Fibroblast of lung (primary cell): ENCODE results near the gene SLC35G1. TPM values are rescaled to one million over a fixed set of nuclear protein-coding genes. Genes with fewer than 3 reads are reported as not detected.

ENCODE experiments used
- DNase-seq, 2 donors: peaks; one replicate each; pipeline versions ENCODE4 v3.0.0 to v3.0.0-alpha.2; 2010; ENCODE audit warnings: low read depth in 2 of 2
- H2AFZ ChIP-seq: 2 replicates; pipeline ENCODE4 v1.5.1; 2012; ENCODE audit warnings: low read length, control low read depth, inconsistent platforms
- H3K27ac ChIP-seq: 2 replicates; pipeline ENCODE4 v1.5.1; 2011; ENCODE audit warnings: low read length, control low read depth; ENCODE audit not compliant: insufficient read depth
- H3K27me3 ChIP-seq: 2 replicates; pipeline ENCODE4 v1.5.1; 2011; ENCODE audit warnings: mild to moderate bottlenecking, low read length; ENCODE audit not compliant: control insufficient read depth, insufficient read depth
- H3K36me3 ChIP-seq: 2 replicates; pipeline ENCODE4 v1.5.1; 2011; ENCODE audit warnings: low read length; ENCODE audit not compliant: control insufficient read depth, insufficient read depth
- H3K4me1 ChIP-seq: 2 replicates; pipeline ENCODE4 v1.5.1; 2011; ENCODE audit warnings: low read length; ENCODE audit not compliant: control insufficient read depth, insufficient read depth; ENCODE audit errors: extremely low read depth
- H3K4me2 ChIP-seq: 2 replicates; pipeline ENCODE4 v1.5.1; 2011; ENCODE audit warnings: low read length, control low read depth; ENCODE audit not compliant: insufficient read depth; ENCODE audit errors: extremely low read depth
- H3K4me3 ChIP-seq, 4 experiments: fragments of 200-600 bp in 1 of 4; sonication (generic) in 1 of 4; replicated peaks in 1 of 4; 2 replicates each; pipeline ENCODE4 v1.5.1; 2011 to 2016; ENCODE audit warnings: low read length in 4 of 4, low read depth in 3 of 4, mild to moderate bottlenecking in 3 of 4, control low read depth in 2 of 4, inconsistent platforms in 1 of 4, mixed read lengths in 1 of 4; ENCODE audit not compliant: insufficient read depth in 1 of 4; ENCODE audit errors: control extremely low read depth in 1 of 4
- H3K79me2 ChIP-seq: 2 replicates; pipeline ENCODE4 v1.5.1; 2012; ENCODE audit warnings: mild to moderate bottlenecking, low read length, inconsistent platforms; ENCODE audit not compliant: control insufficient read depth, insufficient read depth
- H3K9ac ChIP-seq: 2 replicates; pipeline ENCODE4 v1.5.1; 2011; ENCODE audit warnings: mild to moderate bottlenecking, low read length, control low read depth; ENCODE audit not compliant: insufficient read depth
- H3K9me3 ChIP-seq: 2 replicates; pipeline ENCODE4 v1.5.1; 2012; ENCODE audit warnings: low read depth, low read length; ENCODE audit not compliant: control insufficient read depth, insufficient read depth
- H4K20me1 ChIP-seq: 2 replicates; pipeline ENCODE4 v1.5.1; 2011; ENCODE audit warnings: low read length; ENCODE audit not compliant: control insufficient read depth, insufficient read depth; ENCODE audit errors: extremely low read depth
- CTCF ChIP-seq, 2 donors: IDR thresholded peaks in 1 of 2; conservative IDR thresholded peaks in 1 of 2; 1 replicate in 1 of 2; 2 replicates in 1 of 2; pipeline ENCODE4 v1.5.1; 2011 to 2012; ENCODE audit warnings: low read length in 2 of 2, control low read depth in 1 of 2, inconsistent platforms in 1 of 2, low read depth in 1 of 2, mild to moderate bottlenecking in 1 of 2
- EZH2 ChIP-seq: IDR thresholded peaks from 2 replicates; pipeline ENCODE4 v1.5.1; 2012; ENCODE audit warnings: low read length, control low read depth, mild to moderate bottlenecking; ENCODE audit errors: missing control alignments
- polyA plus RNA-seq, 2 donors: library from polyadenylated mRNA; depleted of rRNA in 1 of 2; stranded (reverse) in 1 of 2; unstranded in 1 of 2; fragments of >200 nt; gene quantifications; 2 replicates each; pipeline ENCODE4 v1.2.1, GENCODE V29; 2011 to 2012; ENCODE audit warnings: missing spikeins in 1 of 2
- total RNA-seq: library from RNA; depleted of rRNA; stranded (reverse); fragments of >200 nt; gene quantifications from 2 replicates; pipeline ENCODE4 v1.2.1, GENCODE V29; 2014

SLC35G1 gene
- total and polyA plus RNA-seq, 2 donors (not counting 1 experiment from before 2014, with no cell fraction given) = 4.0 to 8.1 TPM

- Histone ChIP-seq H3K27ac (no peak overlapping the region), H3K4me3 (no peak overlapping the region), H3K27me3 (no peaks in the 10 kb centered on the region), H3K9ac (no peak overlapping the region), H2AFZ (no peak overlapping the region), H4K20me1 (no peaks in the 10 kb centered on the region), H3K36me3 (no peaks in the 10 kb centered on the region), H3K4me2 (no peak overlapping the region), H3K9me3 (no peaks in the 10 kb centered on the region), H3K79me2 (no peaks in the 10 kb centered on the region), H3K4me1 (no peaks in the 10 kb centered on the region)
- TF ChIP-seq CTCF (conservative IDR thresholded peaks at IDR 0.05 in 1 of 2, IDR thresholded peaks at IDR 0.05 in 1 of 2; ENCODE audit: low read depth in 1 of 2, low read length in 2 of 2) (no peak), EZH2 (no peak)
- no peak for DNase-seq
Measured at GRCh38 chr10:93917064-93917391, 23.2 kb downstream of the SLC35G1 start.

GRCh38 chr10:93917821-93918220 lies 24.0 kb downstream of the SLC35G1 start:
- Histone ChIP-seq H3K4me2 (no peak overlapping the region), H3K9me3 (no peaks in the 10 kb centered on the region), H3K79me2 (no peaks in the 10 kb centered on the region), H3K27me3 (no peaks in the 10 kb centered on the region), H4K20me1 (no peaks in the 10 kb centered on the region), H3K4me3 (no peak overlapping the region), H3K4me1 (no peaks in the 10 kb centered on the region), H3K36me3 (no peaks in the 10 kb centered on the region), H3K27ac (no peak overlapping the region), H3K9ac (no peak overlapping the region), H2AFZ (no peak overlapping the region)
- TF ChIP-seq EZH2 (no peak), CTCF (conservative IDR thresholded peaks at IDR 0.05 in 1 of 2, IDR thresholded peaks at IDR 0.05 in 1 of 2; ENCODE audit: low read depth in 1 of 2, low read length in 2 of 2) (no peak)
- no peak for DNase-seq

GRCh38 chr10:93921338-93921737 lies 27.6 kb downstream of the SLC35G1 start:
- H3K36me3 ChIP-seq = no peaks in the 10 kb centered on the region
- H3K4me2 ChIP-seq = no peak overlapping the region
- H4K20me1 ChIP-seq = no peaks in the 10 kb centered on the region
- no peaks in the 10 kb centered on the region for H3K9me3 ChIP-seq
- no peaks in the 10 kb centered on the region for H3K79me2 ChIP-seq
- no peak overlapping the region for H3K4me3 ChIP-seq
- no peak overlapping the region for H2AFZ ChIP-seq
- no peaks in the 10 kb centered on the region for H3K4me1 ChIP-seq
- no peak overlapping the region for H3K27ac ChIP-seq
- no peaks in the 10 kb centered on the region for H3K27me3 ChIP-seq
- no peak overlapping the region for H3K9ac ChIP-seq
- TF ChIP-seq CTCF (conservative IDR thresholded peaks at IDR 0.05 in 1 of 2, IDR thresholded peaks at IDR 0.05 in 1 of 2; ENCODE audit: low read depth in 1 of 2, low read length in 2 of 2) = peak; percentile 25 to 40
- TF ChIP-seq EZH2 = no peak
- no peak for DNase-seq
